PC-3 (cell line): ENCODE data around the gene RERE. TPM values are rescaled to one million over a fixed set of nuclear protein-coding genes. Genes with fewer than 3 reads are reported as not detected.

Experiments
- ATAC-seq: fragments of 200-7000 bp; cut with Tn5 transposase; 2 replicates; pipeline ENCODE4 v1.9.1; 2020; ENCODE audit warnings: mild to moderate bottlenecking, moderate library complexity
- BruUV-seq: library from RNA; stranded (reverse); fragments of 400-500 nt; replicated peaks from 2 replicates; lab custom pipeline; 2021; lab: Mats Ljungman, UMichigan
- CTCF ChIA-PET: fragments of 300-600 bp; sonication (Branson Sonifier 250); formaldehyde crosslinking; loops from one replicate; lab custom pipeline; 2022; ENCODE audit warnings: antibody characterized with exemption; lab: Charles Lee
- POLR2A ChIA-PET: fragments of 300-600 bp; sonication (Branson Sonifier 250); formaldehyde crosslinking; loops from one replicate; lab custom pipeline; 2022; ENCODE audit warnings: antibody characterized with exemption; ENCODE audit not compliant: unreplicated experiment; lab: Charles Lee
- DNase-seq: peaks from one replicate; pipeline ENCODE4 v3.0.0-alpha.2; 2015
- H2AFZ ChIP-seq: fragments of 300-600 bp; sonication (generic); 2 replicates; pipeline ENCODE4 v1.6.0; 2016; ENCODE audit warnings: antibody characterized with exemption, low read length
- H3F3A ChIP-seq: fragments of 300-600 bp; sonication (generic); one replicate; pipeline ENCODE4 v1.6.0; 2017; ENCODE audit warnings: antibody characterized with exemption, low read length, control low read depth, mild to moderate bottlenecking; ENCODE audit not compliant: unreplicated experiment
- H3K27ac ChIP-seq: fragments of 300-600 bp; sonication (generic); 2 replicates; pipeline ENCODE4 v1.5.1; 2016; ENCODE audit warnings: mild to moderate bottlenecking, low read length
- H3K27me3 ChIP-seq: fragments of 300-600 bp; sonication (generic); 2 replicates; pipeline ENCODE4 v1.6.1; 2016; ENCODE audit warnings: low read length, mixed read lengths
- H3K36me3 ChIP-seq: fragments of 300-600 bp; sonication (generic); 2 replicates; pipeline ENCODE4 v1.6.1; 2016; ENCODE audit warnings: low read depth, mixed run types, low read length, mixed read lengths
- H3K4me1 ChIP-seq: fragments of 300-600 bp; sonication (generic); 2 replicates; pipeline ENCODE4 v1.5.1; 2016; ENCODE audit warnings: low read length; ENCODE audit not compliant: insufficient read depth
- H3K4me2 ChIP-seq: fragments of 300-600 bp; sonication (generic); 2 replicates; pipeline ENCODE4 v1.6.0; 2016; ENCODE audit warnings: low read length
- H3K4me3 ChIP-seq: fragments of 300-600 bp; sonication (generic); 2 replicates; pipeline ENCODE4 v1.5.1; 2016; ENCODE audit warnings: mild to moderate bottlenecking, low read length, mixed read lengths
- H3K79me2 ChIP-seq: fragments of 300-600 bp; sonication (generic); 2 replicates; pipeline ENCODE4 v1.6.1; 2017; ENCODE audit warnings: low read length, mixed read lengths
- H3K9ac ChIP-seq: fragments of 300-600 bp; sonication (generic); 2 replicates; pipeline ENCODE4 v1.6.0; 2016; ENCODE audit warnings: mild to moderate bottlenecking, low read length
- H3K9me2 ChIP-seq: fragments of 300-600 bp; sonication (generic); replicated peaks from 2 replicates; pipeline ENCODE4 v1.6.1; 2016; ENCODE audit warnings: mixed run types, low read length, mixed read lengths
- H3K9me3 ChIP-seq: fragments of 300-600 bp; sonication (generic); 2 replicates; pipeline ENCODE4 v1.6.1; 2016; ENCODE audit warnings: low read length, mixed read lengths
- H4K20me1 ChIP-seq: fragments of 300-600 bp; sonication (generic); 2 replicates; pipeline ENCODE4 v1.6.1; 2016; ENCODE audit warnings: low read length, mixed read lengths
- CTCF ChIP-seq: fragments of 300-600 bp; sonication (generic); conservative IDR thresholded peaks from 2 replicates; pipeline ENCODE4 v1.5.1; 2017; ENCODE audit warnings: antibody characterized with exemption, low read depth, mild to moderate bottlenecking, low read length
- EZH2 ChIP-seq: fragments of 300-600 bp; sonication (generic); IDR thresholded peaks from one replicate; pipeline ENCODE4 v1.6.1; 2017; ENCODE audit warnings: antibody characterized with exemption, mild to moderate bottlenecking, low read length; ENCODE audit not compliant: unreplicated experiment
- EZH2phosphoT487 ChIP-seq: fragments of 300-600 bp; sonication (generic); IDR thresholded peaks from 2 replicates; pipeline ENCODE4 v1.6.1; 2018; ENCODE audit warnings: mild to moderate bottlenecking, antibody characterized with exemption, low read length, borderline replicate concordance
- intact Hi-C: fragments of 100-400 bp; cut with micrococcal nuclease; formaldehyde crosslinking; loops from 2 replicates; pipeline ENCODE4 v1.9.0; 2023
- total RNA-seq: library from RNA; depleted of rRNA; stranded (reverse); fragments of >200 nt; gene quantifications from 2 replicates; pipeline ENCODE4 v1.2.3, GENCODE V29; 2014

Gene RERE
- total RNA-seq, 1 experiment from 2014 or later, result 24.2 TPM

- ChIA-PET CTCF (interaction anchor here (0.6 to 0.7 kb wide), 2 partner anchors 10 to 13 kb away, joined by 3 read pairs; no protein-coding TSS in a partner anchor), POLR2A (interaction anchor here (0.6 kb wide), 1 partner anchor 10 kb away, joined by 5 read pairs; no protein-coding TSS in a partner anchor)
- no peaks in the 10 kb centered on the region for H3K79me2 ChIP-seq
- no peaks in the 10 kb centered on the region for H3K9me3 ChIP-seq
- H3K9ac ChIP-seq, result no peak overlapping the region
- no peaks in the 10 kb centered on the region for H3K4me1 ChIP-seq
- H3K9me2 ChIP-seq, result no peaks in the 10 kb centered on the region
- no peaks in the 10 kb centered on the region for H3F3A ChIP-seq
- TF ChIP-seq EZH2 (no peak), EZH2phosphoT487 (no peak)
- H4K20me1 ChIP-seq, result no peaks in the 10 kb centered on the region
- ATAC-seq (no peak), DNase-seq (no peak)
- H3K4me3 ChIP-seq, result no peak overlapping the region
- H3K27ac ChIP-seq, result no peak overlapping the region
- H3K4me2 ChIP-seq, result no peak overlapping the region
- no peaks in the 10 kb centered on the region for H3K27me3 ChIP-seq
- H2AFZ ChIP-seq, result no peak overlapping the region
- no peaks in the 10 kb centered on the region for H3K36me3 ChIP-seq
- intact Hi-C loops, result no loop called here
- no TSS peak for BruUV-seq
Measured at GRCh38 chr1:8602471-8603219, 214.8 kb downstream of the RERE start.

- intact Hi-C loops, result no loop called here
- Histone ChIP-seq H3K4me1 (no peaks in the 10 kb centered on the region), H3K4me2 (no peak overlapping the region), H3K36me3 (no peaks in the 10 kb centered on the region), H4K20me1 (no peaks in the 10 kb centered on the region), H2AFZ (no peak overlapping the region), H3K9me3 (no peaks in the 10 kb centered on the region), H3K9me2 (no peaks in the 10 kb centered on the region), H3K4me3 (no peak overlapping the region), H3K27ac (no peak overlapping the region), H3K79me2 (no peaks in the 10 kb centered on the region), H3F3A (no peaks in the 10 kb centered on the region), H3K27me3 (no peaks in the 10 kb centered on the region), H3K9ac (no peak overlapping the region)
- ATAC-seq (no peak), DNase-seq (no peak)
- TF ChIP-seq EZH2phosphoT487 (no peak), CTCF (no peak), EZH2 (no peak)
- CTCF ChIA-PET, result no interaction called here
- BruUV-seq, result no TSS peak
- POLR2A ChIA-PET, result no interaction called here
Measured at GRCh38 chr1:8600336-8600735, 217.1 kb downstream of the RERE start.

- Histone ChIP-seq H4K20me1 (no peaks in the 10 kb centered on the region), H3K36me3 (no peaks in the 10 kb centered on the region), H3K79me2 (no peaks in the 10 kb centered on the region), H3K4me3 (no peak overlapping the region), H3K4me1 (no peaks in the 10 kb centered on the region), H2AFZ (no peak overlapping the region), H3K9ac (no peak overlapping the region), H3K27me3 (no peaks in the 10 kb centered on the region), H3K9me3 (no peaks in the 10 kb centered on the region), H3K27ac (no peak overlapping the region), H3F3A (no peaks in the 10 kb centered on the region), H3K9me2 (no peaks in the 10 kb centered on the region), H3K4me2 (no peak overlapping the region)
- no peak for DNase-seq
- no peak for ATAC-seq
- ChIA-PET POLR2A (no interaction called here), CTCF (no interaction called here)
- intact Hi-C loops, result no loop called here
- TF ChIP-seq EZH2 (no peak), CTCF (no peak), EZH2phosphoT487 (no peak)
- no TSS peak for BruUV-seq
Measured at GRCh38 chr1:8599646-8600212, 217.7 kb downstream of the RERE start.
